Measurements from ENCODE around the gene YPEL3.
A peak's percentile ranks its signal among the peaks of the same experiment; 100 is the strongest.

The YPEL3 gene

GRCh38 chr16:30068333-30068732, 27.7 kb downstream of the YPEL3 start:
- DNase-seq, result no peak

- DNase-seq, result no peak
These were observed 28.5 kb downstream of the YPEL3 start for GRCh38 chr16:30067584-30067916.

- no peak for DNase-seq
These were observed 29.0 kb downstream of the YPEL3 start for GRCh38 chr16:30066761-30067583.

DNA sequence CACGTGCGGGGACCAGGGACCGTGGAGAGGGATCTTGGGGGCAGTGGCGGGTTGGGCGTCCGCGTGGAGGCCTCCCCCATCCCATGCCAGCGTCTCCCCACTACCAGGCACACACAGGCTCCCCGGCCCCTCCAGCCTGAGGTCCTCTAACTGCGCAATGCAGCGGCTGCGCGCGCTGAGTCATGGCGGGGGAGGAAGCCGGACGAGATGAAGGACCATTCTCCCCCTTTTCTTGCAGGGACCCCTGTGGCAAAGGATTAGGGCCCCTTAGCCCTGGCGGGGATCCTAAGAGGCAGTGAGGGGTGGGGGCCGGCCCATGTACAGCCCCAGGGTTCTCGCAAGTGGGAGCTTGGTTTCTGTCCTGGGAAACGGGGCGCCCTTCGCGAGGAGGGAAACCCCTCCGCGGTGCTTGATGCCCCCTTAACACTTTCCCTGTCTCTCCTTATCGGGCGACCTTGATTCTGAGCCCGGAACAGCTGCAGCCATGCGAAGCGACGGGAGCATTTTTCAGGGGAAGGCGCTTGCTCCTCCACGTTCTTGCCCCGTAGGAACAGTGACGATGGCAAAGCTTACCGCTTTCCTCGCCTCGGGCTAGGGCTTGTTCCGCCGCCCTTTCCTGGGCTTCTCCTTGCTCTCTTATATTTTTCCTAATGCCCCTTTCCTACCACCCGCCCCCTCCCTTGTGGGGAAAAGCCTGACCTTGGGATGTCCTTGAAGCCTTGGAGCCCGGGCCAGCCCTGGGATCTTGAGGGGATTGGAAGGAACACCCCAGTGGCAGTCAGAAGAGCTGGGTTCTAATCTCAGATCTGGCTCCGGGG, 29.9 kb downstream of the YPEL3 start:
- no peak for DNase-seq

DNA sequence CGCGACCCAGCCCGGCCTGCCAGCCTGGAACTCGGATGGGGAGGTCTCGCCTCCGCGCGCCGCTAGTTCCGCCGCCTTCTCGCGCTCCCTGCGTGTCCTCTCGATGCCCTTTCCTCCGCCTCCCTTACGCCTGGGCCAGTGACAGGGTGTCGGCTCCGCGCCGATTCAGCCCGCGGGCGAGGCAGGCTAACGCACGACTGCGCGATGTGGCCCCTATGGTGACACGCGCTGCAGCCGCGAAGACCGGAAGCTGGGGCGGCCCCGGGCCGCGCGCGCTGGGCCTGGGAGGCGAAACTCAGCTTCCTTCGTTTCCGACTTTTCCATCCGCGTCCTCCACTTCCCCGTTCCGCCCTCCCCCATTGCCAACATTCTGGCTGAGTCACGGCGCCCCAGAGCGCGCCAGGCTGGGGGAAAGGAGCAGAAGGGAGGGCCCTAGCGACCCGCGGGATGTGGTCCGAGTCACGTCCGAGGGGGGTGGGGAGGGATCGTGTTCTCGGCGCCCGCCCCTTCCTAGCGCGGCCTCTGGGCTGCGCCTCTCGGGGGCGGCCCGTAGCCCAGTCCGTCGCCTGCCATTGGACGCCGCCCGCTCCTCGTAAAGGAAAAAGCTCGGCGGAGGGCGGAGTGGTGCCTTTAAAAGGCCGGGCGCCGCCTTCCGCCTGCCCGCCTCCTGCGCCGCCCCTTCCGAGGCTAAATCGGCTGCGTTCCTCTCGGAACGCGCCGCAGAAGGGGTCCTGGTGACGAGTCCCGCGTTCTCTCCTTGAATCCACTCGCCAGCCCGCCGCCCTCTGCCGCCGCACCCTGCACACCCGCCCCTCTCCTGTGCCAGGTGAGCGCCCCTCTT, 30.7 kb downstream of the YPEL3 start, which contains the start of gene ALDOA:
ALDOA (plus strand) TSS at position 659 of the 841 bp plus-strand sequence. CDS start 1,138 bp downstream, outside the sequence.
- peak; percentile 90 for DNase-seq

DNA sequence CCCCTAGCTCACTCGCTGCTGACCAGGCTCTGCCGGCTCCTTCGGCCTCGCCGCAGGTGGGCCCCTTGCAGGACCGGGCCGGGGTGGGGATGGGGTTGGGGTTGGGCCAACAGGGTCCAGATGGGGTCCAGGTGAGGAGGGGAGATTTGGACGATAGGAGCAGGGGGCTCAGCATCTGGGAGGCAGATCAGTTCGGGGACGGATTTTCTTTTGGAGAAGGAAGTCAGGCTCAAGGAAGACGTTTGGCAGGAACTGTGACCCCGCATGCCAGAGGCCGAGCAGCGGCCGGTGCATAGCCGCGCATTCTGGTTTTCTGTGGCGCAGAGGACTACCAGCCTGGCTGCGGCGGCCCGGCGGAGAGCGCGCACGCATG, 31.3 kb downstream of the YPEL3 start:
- DNase-seq, result no peak

GRCh38 chr16:30063893-30064728, 31.9 kb downstream of the YPEL3 start:
- no peak for DNase-seq

- no peak for DNase-seq
These were observed 32.6 kb downstream of the YPEL3 start for GRCh38 chr16:30063278-30063892.

GRCh38 chr16:30060836-30061554, 35.0 kb downstream of the YPEL3 start:
- DNase-seq, result no peak

- DNase-seq, result no peak
These were observed 35.7 kb downstream of the YPEL3 start for GRCh38 chr16:30060346-30060745.

DNA sequence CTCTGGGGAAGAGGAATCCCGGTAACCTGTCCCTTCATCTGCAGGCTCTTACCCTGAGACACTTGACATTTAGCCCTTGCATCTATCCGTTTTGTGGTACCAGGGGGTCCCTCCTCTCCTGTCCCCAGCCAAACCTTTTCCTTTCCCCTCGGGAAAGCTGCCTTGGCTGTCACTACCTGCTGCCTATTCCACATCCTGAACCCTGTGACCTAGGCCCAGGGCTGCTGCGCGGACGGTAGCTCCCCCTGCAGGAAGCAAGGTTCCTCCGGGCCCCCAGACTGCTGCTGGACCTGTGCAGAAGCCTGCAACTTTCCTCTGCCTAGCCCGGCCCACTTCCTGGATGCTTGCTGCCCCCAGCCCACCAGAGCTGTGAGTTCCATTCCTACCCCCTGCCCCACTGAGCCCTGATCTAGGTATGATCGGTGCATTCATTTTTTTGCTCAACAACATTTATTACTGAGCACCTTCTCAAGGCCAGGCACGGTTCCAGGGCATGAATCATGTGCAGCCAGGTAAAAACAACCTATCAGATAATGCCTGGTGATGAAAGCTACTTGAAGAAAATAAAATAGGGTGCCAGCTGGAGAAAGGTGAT, 41.0 kb downstream of the YPEL3 start:
- no peak for DNase-seq

GRCh38 chr16:30054451-30054850, 41.6 kb downstream of the YPEL3 start:
- no peak for DNase-seq

DNA sequence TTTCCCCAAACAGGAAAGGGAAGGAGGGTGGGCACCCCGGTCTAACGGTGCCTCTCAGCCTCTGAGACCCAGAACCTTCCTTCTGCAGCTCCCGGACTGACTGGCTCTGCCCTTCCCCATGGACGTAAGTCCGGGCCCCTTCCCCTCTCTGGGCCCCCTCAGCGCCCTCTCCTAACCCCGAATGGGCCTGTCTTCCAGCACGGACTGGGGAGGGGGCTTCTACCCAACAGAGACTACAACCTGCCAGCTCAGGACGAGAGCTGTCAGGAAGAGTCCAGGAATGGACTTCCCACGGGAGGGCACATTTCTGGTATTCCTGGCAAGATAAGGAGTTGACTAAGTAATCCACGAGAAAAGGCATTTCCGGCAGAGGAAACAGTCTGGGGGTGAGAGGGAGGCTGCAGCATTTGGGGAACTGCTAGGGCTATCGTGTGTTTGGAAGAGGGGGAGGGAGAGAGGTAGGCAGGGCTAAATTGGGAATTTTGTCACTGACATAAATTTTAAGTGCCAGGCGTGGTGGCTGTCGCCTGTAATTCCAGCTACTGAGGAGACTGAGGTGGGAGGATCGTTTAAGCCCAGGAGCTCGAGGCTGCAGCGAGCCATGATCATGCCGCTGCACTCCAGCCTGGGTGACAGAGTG, 42.5 kb downstream of the YPEL3 start:
- no peak for DNase-seq

DNA sequence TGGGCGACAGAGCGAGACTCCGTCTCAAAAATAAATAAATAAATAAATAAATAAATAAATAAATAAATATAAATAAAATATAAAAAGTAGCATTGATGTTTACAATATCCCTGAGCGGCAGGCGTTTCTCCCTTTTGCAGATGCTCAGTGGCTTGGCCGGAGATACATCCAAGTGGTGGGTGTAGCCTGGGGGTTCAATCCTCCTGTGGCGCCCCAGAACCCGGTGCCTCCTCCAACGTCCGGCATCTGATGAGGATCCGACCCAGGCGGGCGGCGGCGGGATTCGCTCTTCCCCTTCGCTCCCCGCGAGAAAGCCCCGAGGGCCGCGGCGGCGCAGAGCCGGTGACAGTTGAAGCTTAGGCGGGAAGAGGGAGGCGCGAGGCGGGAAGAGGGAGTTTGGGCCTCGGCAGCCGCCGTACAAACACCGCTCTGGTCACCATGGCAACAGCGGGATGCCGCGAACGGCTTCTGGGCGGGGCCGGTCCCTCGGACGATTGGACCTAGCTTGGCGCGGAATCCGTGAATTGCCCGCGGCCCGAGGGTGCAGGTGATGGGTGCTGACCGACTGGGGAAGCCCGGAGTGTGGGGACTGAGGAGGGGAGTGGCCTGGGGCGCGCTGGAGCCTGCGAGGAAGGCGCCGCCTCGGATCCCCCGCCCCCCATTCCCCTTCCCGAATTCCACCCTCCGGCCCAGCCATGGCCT, 43.2 kb downstream of the YPEL3 start:
- DNase-seq, result peak; percentile 71

- no peak for DNase-seq
These were observed 44.5 kb downstream of the YPEL3 start for GRCh38 chr16:30051518-30051917.

DNA sequence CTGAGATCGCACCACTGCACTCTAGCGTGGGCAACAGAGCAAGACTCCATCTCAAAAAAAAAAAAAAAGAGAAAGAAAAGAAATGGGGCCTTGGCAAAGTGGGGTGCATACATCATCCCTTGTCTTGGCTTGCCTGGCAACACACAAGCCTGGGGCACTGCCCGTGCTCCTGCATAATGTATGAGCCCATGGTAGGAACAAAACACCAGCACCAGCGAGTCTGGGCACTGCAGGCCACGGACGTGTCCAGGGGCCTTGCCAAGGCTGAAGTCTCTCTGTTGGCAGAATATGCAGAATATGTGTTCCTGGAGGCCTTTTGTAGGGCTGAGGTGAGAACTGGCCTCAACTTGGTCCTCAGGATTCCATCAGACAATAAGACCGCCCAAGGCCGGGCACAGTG, 46.1 kb downstream of the YPEL3 start:
- DNase-seq, result no peak

DNA sequence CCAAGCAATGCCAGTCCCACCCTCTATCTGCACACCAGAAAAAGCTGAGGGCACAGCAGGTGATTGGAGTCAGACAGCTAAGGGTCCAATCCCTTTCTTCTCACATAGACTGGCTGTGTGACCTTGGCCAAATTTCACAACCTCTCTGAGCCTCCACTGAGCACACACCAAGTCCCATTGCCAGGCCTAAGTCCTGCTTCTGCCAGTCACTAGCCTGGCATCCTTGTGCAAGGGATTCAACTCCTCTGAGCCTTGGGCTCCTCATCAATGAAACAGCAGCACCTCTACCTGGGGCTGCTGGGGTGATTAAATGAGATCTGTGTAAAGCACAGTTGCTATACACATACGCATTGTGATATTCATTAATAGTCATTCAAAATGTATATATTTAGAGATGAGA, 49.4 kb downstream of the YPEL3 start:
- DNase-seq, result no peak

DNA sequence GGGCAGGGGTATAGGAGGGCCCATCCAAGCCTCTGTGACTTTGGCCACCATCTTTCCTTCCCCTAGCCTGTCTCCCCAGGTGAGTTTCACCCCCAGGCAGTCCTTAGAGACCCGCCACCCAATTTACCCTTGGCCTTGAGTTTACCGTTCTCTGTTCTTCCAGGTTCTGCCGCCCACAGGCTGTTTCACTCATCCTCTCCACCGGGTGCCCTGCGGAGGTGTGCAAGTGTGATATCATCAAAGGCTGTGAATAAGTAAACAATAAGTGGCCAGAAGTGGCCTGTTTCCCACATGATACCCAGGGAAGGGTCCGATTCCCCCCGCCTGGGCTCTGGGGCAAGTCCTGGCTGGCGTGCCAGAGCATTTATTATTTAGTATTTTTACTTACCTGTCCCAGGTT, 49.8 kb downstream of the YPEL3 start:
- DNase-seq, result no peak

All from activated gamma-delta T cell (primary cell).